Stimulated activated CD8-positive, alpha-beta memory T cell treated with anti-CD3 and anti-CD28 coated beads, Interleukin-2, amount 100 ng/mL, for 1 hour (primary cell): ENCODE data around the gene MRPL24.
"Not testable (repeated sequence)": the region's sequence is repeated elsewhere in the genome, so short reads cannot be mapped to it uniquely, and the experiment has no call there.

ENCODE experiments used
- DNase-seq, 2 donors: peaks; one replicate each; pipeline ENCODE4 v3.0.0-alpha.2; 2020; ENCODE audit warnings: low read depth in 2 of 2

MRPL24 gene

GRCh38 chr1:156760092-156760795 lies 19.4 kb upstream of the MRPL24 start:
- no peak for DNase-seq

GRCh38 chr1:156757572-156758253 lies 16.8 kb upstream of the MRPL24 start:
- not testable (repeated sequence) for DNase-seq

GRCh38 chr1:156756355-156756754 lies 15.5 kb upstream of the MRPL24 start:
- no peak for DNase-seq

- no peak for DNase-seq
Measured at GRCh38 chr1:156755527-156755950, 14.7 kb upstream of the MRPL24 start.

GRCh38 chr1:156754219-156754618 lies 13.3 kb upstream of the MRPL24 start:
- DNase-seq, result no peak

- DNase-seq, result no peak
Measured at GRCh38 chr1:156752843-156753482, 12.1 kb upstream of the MRPL24 start.

- DNase-seq, result peak; percentile 92 to 95
Measured at GRCh38 chr1:156751757-156752481, 11.0 kb upstream of the MRPL24 start.

GRCh38 chr1:156751451-156751756 lies 10.5 kb upstream of the MRPL24 start, which contains the start of gene HDGF:
Gene HDGF, minus strand, starts transcription at chr1:156751675. Its CDS starts 246 bp downstream, at chr1:156751429.
- no peak for DNase-seq

GRCh38 chr1:156750711-156751450 lies 10.0 kb upstream of the MRPL24 start:
- no peak for DNase-seq

- no peak for DNase-seq
Measured at GRCh38 chr1:156750191-156750672, 9.3 kb upstream of the MRPL24 start.

- DNase-seq, result no peak
Measured at GRCh38 chr1:156749419-156750118, 8.7 kb upstream of the MRPL24 start.

GRCh38 chr1:156748670-156749418 lies 8.0 kb upstream of the MRPL24 start:
- DNase-seq, result no peak

GRCh38 chr1:156747742-156748669 lies 7.1 kb upstream of the MRPL24 start:
- DNase-seq, result no peak

- peak in 1 of 2 donors; percentile 31 for DNase-seq
Measured at GRCh38 chr1:156746728-156747631, 6.1 kb upstream of the MRPL24 start.

GRCh38 chr1:156746406-156746727 lies 5.5 kb upstream of the MRPL24 start:
- DNase-seq, result no peak

- no peak for DNase-seq
Measured at GRCh38 chr1:156745881-156746280, 5.0 kb upstream of the MRPL24 start.

GRCh38 chr1:156744786-156745419 lies 4.0 kb upstream of the MRPL24 start:
- DNase-seq, result no peak

- no peak for DNase-seq
Measured at GRCh38 chr1:156744344-156744743, 3.5 kb upstream of the MRPL24 start.
